Colonic mucosa (tissue), 4 donors: ENCODE data around the gene CAMTA1. TPM values are rescaled to one million over a fixed set of nuclear protein-coding genes. Genes with fewer than 3 reads are reported as not detected.

ENCODE experiments used
- DNase-seq: peaks from one replicate; pipeline ENCODE4 v3.0.0-alpha.2; 2020
- H3K27ac ChIP-seq: fragments of 200-600 bp; one replicate; pipeline ENCODE4 v1.8.0; 2021
- H3K27me3 ChIP-seq: fragments of 200-600 bp; one replicate; pipeline ENCODE4 v1.8.0; 2021
- H3K36me3 ChIP-seq: fragments of 200-600 bp; one replicate; pipeline ENCODE4 v1.8.0; 2021
- H3K4me1 ChIP-seq: fragments of 200-600 bp; one replicate; pipeline ENCODE4 v1.8.0; 2021; ENCODE audit warnings: mild to moderate bottlenecking
- H3K4me3 ChIP-seq: fragments of 200-600 bp; one replicate; pipeline ENCODE4 v1.8.0; 2021
- H3K9ac ChIP-seq, 2 donors: one replicate each; pipeline ENCODE4 v1.7.0; 2013; ENCODE audit warnings: control low read depth in 2 of 2, low read depth in 2 of 2, low read length in 2 of 2
- H3K9me3 ChIP-seq: fragments of 200-600 bp; one replicate; pipeline ENCODE4 v1.8.0; 2021
- intact Hi-C: fragments of 100-400 bp; cut with DNase I; formaldehyde crosslinking; loops from one replicate; pipeline ENCODE4 v1.14.1; 2022
- total RNA-seq, 2 donors: library from RNA; stranded (reverse); fragmentation: NEBNext Ultra II Directional in 1 of 2; extraction: Animal tissue kit (Norgen Biotek cat#: 25700) in 1 of 2; gene quantifications; one replicate each; pipeline ENCODE4 v1.2.1, GENCODE V29; 2021
- TF ChIP-seq, protein P1 (sequence below): fragments of 200-600 bp; IDR thresholded peaks from one replicate; pipeline ENCODE4 v1.8.0; 2022; ENCODE audit warnings: antibody characterized with exemption, mild to moderate bottlenecking
- donor health status: healthy.
- donor health status: DM: no; HTN: no; CAD: no.
- donor health status: DM: no; HTN: no; CAD: no.

Gene CAMTA1
- total RNA-seq, 2 donors from 2014 or later = 76.8 to 92.8 TPM

DNA sequence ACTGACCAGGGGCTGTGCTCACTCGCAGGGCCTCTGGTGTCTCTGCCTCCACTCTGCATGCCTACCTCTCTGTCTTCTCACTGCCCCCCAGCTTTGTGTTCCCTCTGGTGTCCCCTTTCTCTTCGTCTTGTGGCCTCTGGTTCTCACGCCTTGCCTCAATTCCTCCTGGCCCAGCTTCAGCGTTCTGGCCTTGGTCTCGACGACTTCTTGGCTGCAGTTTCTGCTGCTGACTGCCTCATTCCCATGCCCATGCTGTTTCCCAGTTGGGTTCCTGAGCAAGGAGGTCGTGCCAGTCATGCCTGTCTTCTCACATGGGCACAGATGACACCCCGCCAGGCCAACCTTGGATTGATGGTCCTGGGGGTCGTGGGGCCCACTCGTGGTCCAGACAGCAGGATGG, 562.8 kb downstream of the CAMTA1 start:
- Histone ChIP-seq H3K36me3 (no peaks in the 10 kb centered on the region), H3K27me3 (no peaks in the 10 kb centered on the region), H3K9me3 (no peaks in the 10 kb centered on the region), H3K27ac (no peak overlapping the region), H3K4me1 (no peaks in the 10 kb centered on the region), H3K9ac (no peak overlapping the region), H3K4me3 (no peak overlapping the region)
- intact Hi-C loops = no loop called here
- no peak for DNase-seq
- TF ChIP-seq, protein P1, sequence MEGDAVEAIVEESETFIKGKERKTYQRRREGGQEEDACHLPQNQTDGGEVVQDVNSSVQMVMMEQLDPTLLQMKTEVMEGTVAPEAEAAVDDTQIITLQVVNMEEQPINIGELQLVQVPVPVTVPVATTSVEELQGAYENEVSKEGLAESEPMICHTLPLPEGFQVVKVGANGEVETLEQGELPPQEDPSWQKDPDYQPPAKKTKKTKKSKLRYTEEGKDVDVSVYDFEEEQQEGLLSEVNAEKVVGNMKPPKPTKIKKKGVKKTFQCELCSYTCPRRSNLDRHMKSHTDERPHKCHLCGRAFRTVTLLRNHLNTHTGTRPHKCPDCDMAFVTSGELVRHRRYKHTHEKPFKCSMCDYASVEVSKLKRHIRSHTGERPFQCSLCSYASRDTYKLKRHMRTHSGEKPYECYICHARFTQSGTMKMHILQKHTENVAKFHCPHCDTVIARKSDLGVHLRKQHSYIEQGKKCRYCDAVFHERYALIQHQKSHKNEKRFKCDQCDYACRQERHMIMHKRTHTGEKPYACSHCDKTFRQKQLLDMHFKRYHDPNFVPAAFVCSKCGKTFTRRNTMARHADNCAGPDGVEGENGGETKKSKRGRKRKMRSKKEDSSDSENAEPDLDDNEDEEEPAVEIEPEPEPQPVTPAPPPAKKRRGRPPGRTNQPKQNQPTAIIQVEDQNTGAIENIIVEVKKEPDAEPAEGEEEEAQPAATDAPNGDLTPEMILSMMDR = no peak

DNA sequence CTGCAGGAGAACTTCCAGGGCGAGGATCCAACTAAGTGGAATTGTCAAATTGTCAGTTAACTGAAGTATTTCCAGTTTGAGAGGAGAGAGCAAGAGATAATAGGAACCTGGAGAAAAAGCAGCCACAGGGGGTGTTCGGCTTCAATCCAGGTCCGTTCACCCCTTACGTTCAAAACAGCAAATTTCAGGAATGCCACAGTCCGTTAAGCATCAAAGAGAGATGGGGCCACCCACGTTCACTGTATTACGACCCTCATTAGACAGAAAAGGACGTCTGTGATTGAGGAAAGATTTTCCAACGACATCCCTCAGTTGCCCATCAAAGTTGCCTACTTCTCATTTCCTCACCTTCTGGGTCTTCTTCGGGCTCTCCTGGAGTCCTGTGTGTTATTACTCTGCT, 563.3 kb downstream of the CAMTA1 start:
- TF ChIP-seq, protein P1 = no peak
- DNase-seq = no peak
- intact Hi-C loops = no loop called here
- H3K36me3 ChIP-seq = no peaks in the 10 kb centered on the region
- no peak overlapping the region for H3K9ac ChIP-seq
- H3K4me1 ChIP-seq = no peaks in the 10 kb centered on the region
- no peaks in the 10 kb centered on the region for H3K9me3 ChIP-seq
- no peaks in the 10 kb centered on the region for H3K27me3 ChIP-seq
- no peak overlapping the region for H3K27ac ChIP-seq
- H3K4me3 ChIP-seq = no peak overlapping the region

DNA sequence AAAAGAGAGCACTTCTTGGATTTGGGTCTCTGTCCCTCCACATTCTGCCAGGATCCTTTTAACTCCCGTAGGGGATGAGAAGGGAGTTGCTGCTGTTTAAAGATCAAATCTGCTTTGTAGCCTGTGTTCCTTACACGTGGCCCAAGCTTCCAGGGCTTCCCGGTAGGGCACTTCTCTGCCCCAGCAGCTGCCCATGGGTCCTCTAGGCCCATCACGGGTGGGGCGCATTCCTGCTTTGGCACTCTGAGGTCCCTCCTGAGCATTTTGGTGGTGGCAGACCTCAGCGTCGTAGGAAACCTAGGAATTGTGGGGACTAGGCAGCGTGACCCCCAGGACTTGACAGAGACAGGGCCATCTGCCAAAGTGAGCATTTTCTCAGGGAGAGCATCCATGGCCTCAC, 565.5 kb downstream of the CAMTA1 start:
- intact Hi-C loops = no loop called here
- Histone ChIP-seq H3K9ac (no peak overlapping the region), H3K27ac (no peak overlapping the region), H3K36me3 (no peaks in the 10 kb centered on the region), H3K4me3 (no peak overlapping the region), H3K27me3 (no peaks in the 10 kb centered on the region), H3K4me1 (no peaks in the 10 kb centered on the region), H3K9me3 (no peaks in the 10 kb centered on the region)
- TF ChIP-seq, protein P1 = no peak
- DNase-seq = no peak

DNA sequence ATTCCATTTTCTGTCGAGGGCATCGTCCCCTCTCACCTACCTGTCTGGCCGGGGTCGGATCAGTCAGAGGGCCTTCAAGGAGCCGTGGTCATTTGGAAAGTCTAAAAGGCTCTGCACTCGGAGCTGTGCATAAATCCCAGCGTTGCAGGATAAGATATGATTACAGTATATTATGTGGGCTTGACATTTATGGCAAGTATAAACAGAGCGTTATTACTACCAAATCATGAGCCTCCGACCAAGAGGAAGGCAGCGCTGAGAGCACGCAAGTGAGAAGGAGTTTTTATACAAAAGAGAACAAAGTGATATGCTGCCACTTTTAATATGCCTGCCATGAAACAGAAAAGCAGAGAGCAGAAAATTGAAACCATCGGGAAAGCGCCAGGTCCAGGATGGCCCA, 566.4 kb downstream of the CAMTA1 start:
- Histone ChIP-seq H3K36me3 (no peaks in the 10 kb centered on the region), H3K4me1 (no peaks in the 10 kb centered on the region), H3K27ac (no peak overlapping the region), H3K4me3 (no peak overlapping the region), H3K9me3 (no peaks in the 10 kb centered on the region), H3K27me3 (no peaks in the 10 kb centered on the region), H3K9ac (no peak overlapping the region)
- no peak for DNase-seq
- TF ChIP-seq, protein P1 = no peak
- intact Hi-C loops = no loop called here

DNA sequence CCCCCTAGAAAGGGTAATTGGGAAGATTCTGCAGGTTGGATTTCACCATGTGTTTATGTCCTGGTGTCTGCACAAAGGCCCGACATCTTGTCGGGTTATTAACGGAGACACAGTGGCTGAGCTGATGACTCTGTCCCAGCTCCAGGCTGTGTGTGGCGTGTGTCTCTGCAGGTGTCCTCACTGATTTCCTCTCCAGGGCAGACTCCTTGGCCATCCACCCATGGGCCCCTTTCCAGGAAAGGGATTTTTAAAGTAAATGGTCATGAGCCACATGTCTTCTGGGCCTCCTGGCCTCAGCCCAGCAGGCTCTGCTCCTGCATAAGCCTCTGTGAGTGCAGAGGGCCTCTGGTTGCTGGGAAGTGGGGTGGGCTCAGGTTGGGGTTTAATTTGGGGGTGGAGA, 567.1 kb downstream of the CAMTA1 start:
- Histone ChIP-seq H3K27ac (no peak overlapping the region), H3K4me3 (no peak overlapping the region), H3K36me3 (no peaks in the 10 kb centered on the region), H3K27me3 (no peaks in the 10 kb centered on the region), H3K4me1 (no peaks in the 10 kb centered on the region), H3K9me3 (no peaks in the 10 kb centered on the region), H3K9ac (no peak overlapping the region)
- intact Hi-C loops = no loop called here
- DNase-seq = no peak
- TF ChIP-seq, protein P1 = no peak

DNA sequence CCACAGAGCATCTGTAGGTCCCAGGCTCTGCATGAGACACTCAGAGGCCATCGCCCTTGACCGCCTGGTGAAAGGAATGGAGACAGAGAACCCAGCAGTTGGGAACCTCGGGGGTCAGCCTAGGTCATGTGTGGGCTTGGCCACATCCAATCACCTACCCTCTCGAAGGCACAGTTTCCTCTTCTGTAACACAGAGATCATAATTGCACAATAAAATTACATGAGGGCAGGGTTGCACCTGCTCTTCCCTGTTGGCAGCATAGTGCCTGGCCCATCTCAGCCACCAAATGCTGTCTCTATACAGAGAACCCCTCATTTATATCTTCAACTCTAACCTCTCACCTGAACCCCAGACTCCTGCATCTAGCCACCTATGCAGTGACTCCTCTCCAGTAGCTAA, 567.7 kb downstream of the CAMTA1 start:
- no peak for DNase-seq
- Histone ChIP-seq H3K4me3 (no peak overlapping the region), H3K9ac (no peak overlapping the region), H3K27me3 (no peaks in the 10 kb centered on the region), H3K9me3 (no peaks in the 10 kb centered on the region), H3K36me3 (no peaks in the 10 kb centered on the region), H3K4me1 (no peaks in the 10 kb centered on the region), H3K27ac (no peak overlapping the region)
- intact Hi-C loops = no loop called here
- TF ChIP-seq, protein P1 = no peak
